T-helper 17 cell (primary cell): ENCODE measurements around the gene INAFM1. TPM values are rescaled to one million over a fixed set of nuclear protein-coding genes. Genes with fewer than 3 reads are reported as not detected.
"Not testable (repeated sequence)": the region's sequence is repeated elsewhere in the genome, so short reads cannot be mapped to it uniquely, and the experiment has no call there.

Experiments used
- ATAC-seq: fragments of 150-1000 bp; cut with Tn5 transposase; 2 replicates; pipeline ENCODE4 v1.10.0; 2021; ENCODE audit warnings: mild to moderate bottlenecking, moderate library complexity
- DNase-seq, 3 donors: peaks; one replicate each; pipeline versions ENCODE4 v3.0.0 to v3.0.0-alpha.2; 2020 to 2021
- H3K9me3 ChIP-seq: one replicate; pipeline ENCODE4 v1.7.0; 2013; ENCODE audit warnings: low read length, mild to moderate bottlenecking; ENCODE audit not compliant: control insufficient read depth, poor library complexity, severe bottlenecking
- H3K27ac Mint-ChIP-seq: one replicate; pipeline ENCODE4 v1.8.0; 2022; ENCODE audit warnings: mild to moderate bottlenecking, moderate library complexity, mixed read lengths
- H3K27me3 Mint-ChIP-seq: one replicate; pipeline ENCODE4 v1.8.0; 2022; ENCODE audit warnings: mixed read lengths
- H3K36me3 Mint-ChIP-seq: one replicate; pipeline ENCODE4 v1.8.0; 2022; ENCODE audit warnings: low read depth, mixed read lengths
- H3K4me1 Mint-ChIP-seq: one replicate; pipeline ENCODE4 v1.8.0; 2022; ENCODE audit warnings: mild to moderate bottlenecking, mixed read lengths
- H3K4me3 Mint-ChIP-seq: one replicate; pipeline ENCODE4 v1.8.0; 2022; ENCODE audit warnings: mild to moderate bottlenecking, moderate library complexity, mixed read lengths
- total RNA-seq, 4 donors: library from RNA in 2 of 4; stranded (reverse) in 2 of 4; gene quantifications; one replicate each; pipeline ENCODE4 v1.2.3 and lab custom pipeline; 2022 to 2026

Gene INAFM1
- total RNA-seq, 2 donors from 2014 or later = 9.2 to 9.9 TPM

- Mint-ChIP-seq H3K36me3 (peaks cover 3% of the 10 kb centered on the region), H3K27ac (no peak overlapping the region), H3K4me1 (peaks cover 9% of the 10 kb centered on the region), H3K27me3 (no peaks in the 10 kb centered on the region), H3K4me3 (no peak overlapping the region)
- DNase-seq (no peak), ATAC-seq (no peak)
- no peaks in the 10 kb centered on the region for H3K9me3 ChIP-seq
Observed at GRCh38 chr19:47268028-47268427, 6.7 kb upstream of the INAFM1 start.

- no peak for ATAC-seq
- Mint-ChIP-seq H3K4me3 (no peak overlapping the region), H3K27ac (no peak overlapping the region), H3K4me1 (peaks cover 9% of the 10 kb centered on the region), H3K27me3 (no peaks in the 10 kb centered on the region), H3K36me3 (peaks cover 3% of the 10 kb centered on the region)
- no peaks in the 10 kb centered on the region for H3K9me3 ChIP-seq
- no peak for DNase-seq
Observed at GRCh38 chr19:47269596-47269995, 5.1 kb upstream of the INAFM1 start.

GRCh38 chr19:47270408-47270807 lies 4.3 kb upstream of the INAFM1 start:
- H3K9me3 ChIP-seq = no peaks in the 10 kb centered on the region
- Mint-ChIP-seq H3K4me3 (no peak overlapping the region), H3K36me3 (peaks cover 3% of the 10 kb centered on the region), H3K4me1 (peaks cover 10% of the 10 kb centered on the region), H3K27ac (no peak overlapping the region), H3K27me3 (no peaks in the 10 kb centered on the region)
- DNase-seq = no peak
- no peak for ATAC-seq

GRCh38 chr19:47271949-47272348 lies 2.7 kb upstream of the INAFM1 start:
- ATAC-seq (no peak), DNase-seq (no peak)
- Mint-ChIP-seq H3K27ac (peak overlapping the region; percentile 97), H3K4me1 (peaks cover 16% of the 10 kb centered on the region), H3K27me3 (no peaks in the 10 kb centered on the region), H3K36me3 (peaks cover 3% of the 10 kb centered on the region), H3K4me3 (no peak overlapping the region)
- H3K9me3 ChIP-seq = no peaks in the 10 kb centered on the region

- no peaks in the 10 kb centered on the region for H3K27me3 Mint-ChIP-seq
- no peak for ATAC-seq
- peak overlapping the region; percentile 97 for H3K27ac Mint-ChIP-seq
- H3K36me3 Mint-ChIP-seq = peaks cover 3% of the 10 kb centered on the region
- peak overlapping the region; percentile 96 for H3K4me3 Mint-ChIP-seq
- H3K4me1 Mint-ChIP-seq = peaks cover 16% of the 10 kb centered on the region
- no peaks in the 10 kb centered on the region for H3K9me3 ChIP-seq
- peak in 1 of 3 donors; percentile 26 for DNase-seq
Observed at GRCh38 chr19:47272448-47273312, 2.0 kb upstream of the INAFM1 start.

- H3K27me3 Mint-ChIP-seq = no peaks in the 10 kb centered on the region
- peaks cover 3% of the 10 kb centered on the region for H3K36me3 Mint-ChIP-seq
- no peaks in the 10 kb centered on the region for H3K9me3 ChIP-seq
- H3K4me3 Mint-ChIP-seq = peak overlapping the region; percentile 96
- peak overlapping the region; percentile 97 for H3K27ac Mint-ChIP-seq
- DNase-seq = peak; percentile 81 to 82 (median 82)
- H3K4me1 Mint-ChIP-seq = peaks cover 18% of the 10 kb centered on the region
- peak; percentile 72 for ATAC-seq
Observed at GRCh38 chr19:47273313-47274070, 1.2 kb upstream of the INAFM1 start.

GRCh38 chr19:47274891-47275761 lies 441 bp downstream of the INAFM1 start:
- ATAC-seq (peak; percentile 28), DNase-seq (no peak)
- no peaks in the 10 kb centered on the region for H3K9me3 ChIP-seq
- Mint-ChIP-seq H3K27me3 (no peaks in the 10 kb centered on the region), H3K36me3 (peaks cover 2% of the 10 kb centered on the region), H3K27ac (no peak overlapping the region), H3K4me1 (peaks cover 18% of the 10 kb centered on the region), H3K4me3 (peak overlapping the region; percentile 85)

GRCh38 chr19:47275791-47276461 lies 1.2 kb downstream of the INAFM1 start:
- no peaks in the 10 kb centered on the region for H3K27me3 Mint-ChIP-seq
- DNase-seq (no peak), ATAC-seq (no peak)
- no peak overlapping the region for H3K27ac Mint-ChIP-seq
- peak overlapping the region; percentile 85 for H3K4me3 Mint-ChIP-seq
- no peaks in the 10 kb centered on the region for H3K9me3 ChIP-seq
- no peaks in the 10 kb centered on the region for H3K36me3 Mint-ChIP-seq
- H3K4me1 Mint-ChIP-seq = peaks cover 18% of the 10 kb centered on the region

GRCh38 chr19:47276513-47276912 lies 1.8 kb downstream of the INAFM1 start:
- H3K4me3 Mint-ChIP-seq, ATAC-seq, H3K27ac Mint-ChIP-seq, H3K36me3 Mint-ChIP-seq, DNase-seq, H3K27me3 Mint-ChIP-seq, H3K9me3 ChIP-seq: not testable (repeated sequence)
- H3K4me1 Mint-ChIP-seq = peaks cover 18% of the 10 kb centered on the region

GRCh38 chr19:47280183-47280797 lies 5.6 kb downstream of the INAFM1 start:
- peak in 1 of 3 donors; percentile 48 for DNase-seq
- peak; percentile 73 for ATAC-seq
- H3K4me1 Mint-ChIP-seq = peaks cover 20% of the 10 kb centered on the region
- no peaks in the 10 kb centered on the region for H3K27me3 Mint-ChIP-seq
- H3K9me3 ChIP-seq = no peaks in the 10 kb centered on the region
- H3K4me3 Mint-ChIP-seq = no peak overlapping the region
- H3K36me3 Mint-ChIP-seq = no peaks in the 10 kb centered on the region
- no peak overlapping the region for H3K27ac Mint-ChIP-seq

- Mint-ChIP-seq H3K36me3 (no peaks in the 10 kb centered on the region), H3K27me3 (no peaks in the 10 kb centered on the region), H3K27ac (no peak overlapping the region), H3K4me1 (peaks cover 14% of the 10 kb centered on the region), H3K4me3 (no peak overlapping the region)
- DNase-seq = no peak
- ATAC-seq = no peak
- no peaks in the 10 kb centered on the region for H3K9me3 ChIP-seq
Observed at GRCh38 chr19:47283405-47284059, 8.8 kb downstream of the INAFM1 start.
